HG03175 (cell line): ENCODE results near the gene RAPGEFL1.
"Not testable (repeated sequence)": the region's sequence is repeated elsewhere in the genome, so short reads cannot be mapped to it uniquely, and the experiment has no call there.

ENCODE experiments used
- ATAC-seq: cut with Tn5 transposase; IDR thresholded peaks from one replicate; pipeline ENCODE4 v1.9.1; 2021; ENCODE audit warnings: mild to moderate bottlenecking, moderate library complexity; ENCODE audit not compliant: unreplicated experiment

RAPGEFL1 gene

DNA sequence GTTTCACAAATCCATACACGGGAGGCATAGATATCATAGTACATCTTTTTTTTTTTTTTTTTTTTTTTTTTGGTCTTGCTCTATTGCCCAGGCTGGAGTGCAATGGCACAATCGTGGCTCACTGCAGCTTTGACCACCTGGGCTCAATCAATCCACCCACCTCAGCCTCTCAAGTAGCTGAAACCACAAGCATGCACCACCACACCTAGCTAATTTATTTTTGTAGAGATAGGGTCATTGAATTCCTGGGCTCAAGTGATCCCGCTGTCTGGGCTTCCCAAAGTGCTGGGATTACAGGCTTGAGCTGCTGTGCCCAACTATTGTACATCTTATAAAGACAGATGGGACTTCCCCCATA, 3.5 kb upstream of the RAPGEFL1 start:
- ATAC-seq = no peak

DNA sequence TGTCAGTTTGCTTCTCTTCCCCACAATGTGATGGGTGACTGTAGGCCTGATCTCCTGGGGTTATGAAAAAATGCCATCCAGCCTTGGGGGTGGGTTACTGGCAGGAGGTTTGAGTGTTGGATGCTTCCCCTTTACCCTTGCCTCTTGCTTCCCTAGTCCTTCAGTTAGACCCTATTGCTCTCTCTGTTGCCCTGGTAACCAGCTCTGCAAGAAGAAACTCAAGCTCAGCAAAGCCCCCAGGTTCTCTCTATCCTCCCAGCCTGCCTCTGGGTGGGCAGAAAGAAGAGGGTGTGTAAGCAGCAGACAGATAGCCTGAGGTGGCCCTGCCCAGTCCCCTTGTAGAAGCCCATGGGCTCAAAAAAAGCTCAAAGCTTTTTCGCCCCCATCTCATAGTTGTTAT, 2.8 kb upstream of the RAPGEFL1 start:
- no peak for ATAC-seq

DNA sequence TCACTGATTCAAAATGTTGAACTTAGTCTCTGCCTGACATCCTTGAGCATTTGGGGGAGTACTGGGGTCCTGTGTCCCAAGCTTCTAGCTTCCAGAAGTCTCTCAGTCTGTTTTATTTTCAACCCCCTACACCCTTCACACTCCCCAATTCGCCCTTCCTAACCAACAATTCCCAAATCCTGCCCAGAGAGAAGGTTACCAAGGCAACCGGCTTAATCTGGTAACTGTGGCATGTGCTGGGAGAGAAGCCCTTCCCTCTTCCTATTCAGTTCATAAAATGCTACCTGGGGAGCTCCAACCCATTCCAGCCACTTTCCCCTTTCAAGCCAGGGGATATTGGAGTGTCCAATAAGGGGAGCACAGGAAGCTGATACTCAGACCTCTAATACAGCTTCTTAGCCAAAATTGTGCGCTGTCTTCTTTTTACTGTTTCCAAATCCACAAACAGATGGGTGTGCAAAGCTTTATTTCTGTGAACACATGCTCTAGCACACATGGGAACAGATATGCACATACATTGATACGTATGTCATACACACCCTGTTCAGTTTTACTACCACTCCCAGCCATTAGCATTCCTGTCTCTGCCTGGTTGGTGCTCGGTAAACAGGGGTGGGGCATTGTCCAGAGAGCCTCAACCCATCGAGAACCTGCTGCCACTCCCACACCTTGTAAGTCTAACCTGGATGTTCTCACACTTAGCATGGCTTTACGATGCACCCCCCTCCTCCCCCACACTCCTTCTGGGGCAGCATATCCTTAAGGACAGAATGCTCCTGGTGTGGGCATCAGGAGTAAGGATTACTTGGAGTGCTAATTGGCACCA, 1.1 kb upstream of the RAPGEFL1 start:
- ATAC-seq = no peak

DNA sequence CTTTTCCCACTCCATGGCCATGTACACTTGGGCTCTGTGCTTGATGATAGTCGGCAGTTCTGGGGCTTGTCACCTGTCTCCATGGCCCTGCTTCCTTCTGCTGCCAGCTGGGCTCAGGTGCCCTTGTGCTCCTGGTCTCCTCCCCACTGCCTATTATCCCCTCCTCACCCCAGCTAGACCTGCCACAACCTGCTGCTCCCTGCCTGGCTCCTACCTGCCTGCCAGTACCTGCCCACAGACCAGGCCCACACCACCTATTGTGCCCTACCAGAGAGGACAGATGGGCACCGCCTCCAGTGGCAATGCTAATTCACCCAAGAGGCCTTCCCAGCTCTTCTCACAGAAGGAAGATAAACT, 538 bp upstream of the RAPGEFL1 start:
- no peak for ATAC-seq

DNA sequence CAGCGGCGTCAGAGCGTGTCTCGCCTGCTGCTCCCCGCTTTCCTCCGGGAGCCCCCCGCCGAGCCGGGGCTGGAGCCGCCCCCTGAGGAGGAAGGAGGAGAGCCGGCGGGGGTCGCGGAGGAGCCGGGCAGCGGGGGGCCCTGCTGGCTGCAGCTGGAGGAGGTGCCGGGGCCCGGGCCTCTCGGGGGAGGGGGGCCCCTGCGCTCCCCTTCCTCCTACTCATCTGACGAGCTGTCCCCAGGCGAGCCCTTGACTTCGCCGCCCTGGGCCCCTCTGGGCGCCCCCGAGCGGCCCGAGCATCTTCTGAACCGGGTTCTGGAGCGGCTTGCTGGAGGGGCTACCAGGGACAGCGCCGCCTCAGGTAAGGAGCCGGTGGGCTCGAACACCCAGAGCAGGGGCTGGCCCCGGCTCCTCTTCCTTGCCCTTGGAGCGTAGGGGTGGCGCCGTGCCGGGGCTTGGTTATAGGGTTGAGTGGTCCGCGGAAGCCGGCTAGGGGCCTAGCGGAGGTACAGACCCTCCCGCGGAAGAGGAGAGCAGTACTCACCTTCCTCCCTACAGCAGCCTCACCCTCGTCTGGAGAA, 841 bp downstream of the RAPGEFL1 start:
- ATAC-seq = no peak

DNA sequence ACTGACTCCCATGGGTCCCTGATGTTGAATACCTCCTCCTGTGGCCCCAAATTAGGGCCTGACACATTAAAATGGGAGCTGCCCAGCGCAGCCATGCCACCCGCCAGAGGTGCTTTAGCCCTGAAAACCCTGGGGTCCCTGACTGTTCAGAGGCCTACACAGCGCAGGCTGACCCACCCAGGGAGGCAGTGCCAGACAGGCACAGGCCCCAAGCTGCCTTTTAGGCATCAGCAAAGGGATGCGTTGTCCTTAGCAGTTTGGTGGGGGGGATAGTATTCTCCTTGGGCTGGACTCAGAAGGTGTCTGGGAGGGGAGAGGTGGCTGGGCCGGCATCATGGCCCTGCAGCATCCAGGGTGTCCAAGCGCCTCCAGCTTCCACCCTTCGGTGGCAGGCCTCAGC, 1.4 kb downstream of the RAPGEFL1 start:
- ATAC-seq = no peak

DNA sequence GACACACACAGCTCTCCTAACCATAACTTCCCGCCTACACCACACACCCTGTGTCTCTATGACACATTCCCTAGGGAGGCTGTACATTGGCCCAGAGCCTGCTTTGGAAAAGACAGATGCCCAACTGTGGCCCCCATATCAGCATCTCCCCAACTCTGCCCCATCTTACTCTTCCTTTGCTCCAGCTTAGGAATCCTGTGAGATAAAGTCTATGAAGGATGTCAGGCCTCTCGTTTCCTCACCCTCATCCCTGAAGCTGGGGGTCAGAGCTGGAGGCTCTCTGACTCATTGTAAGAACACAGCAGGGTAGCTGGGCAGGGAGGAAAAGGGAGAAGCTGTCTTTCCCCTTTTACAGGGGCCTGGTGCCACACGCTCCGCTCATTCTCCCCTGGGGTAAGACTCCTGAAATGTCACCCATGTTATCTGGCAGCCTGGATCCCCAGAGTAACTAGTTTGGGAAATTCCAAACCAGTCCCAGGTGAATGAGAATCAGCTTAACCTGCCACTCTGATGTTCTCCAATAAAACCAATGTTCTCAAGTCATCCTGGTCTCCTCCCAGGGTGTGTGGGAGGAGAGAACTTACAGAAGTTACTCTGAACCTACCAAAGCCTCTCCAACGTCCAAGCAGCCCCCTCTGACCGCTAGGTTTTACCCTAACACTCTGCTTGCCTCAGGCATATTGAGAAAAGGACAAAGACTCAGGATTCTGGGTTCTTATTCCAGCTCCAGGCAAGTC, 2.8 kb downstream of the RAPGEFL1 start:
- ATAC-seq = no peak

DNA sequence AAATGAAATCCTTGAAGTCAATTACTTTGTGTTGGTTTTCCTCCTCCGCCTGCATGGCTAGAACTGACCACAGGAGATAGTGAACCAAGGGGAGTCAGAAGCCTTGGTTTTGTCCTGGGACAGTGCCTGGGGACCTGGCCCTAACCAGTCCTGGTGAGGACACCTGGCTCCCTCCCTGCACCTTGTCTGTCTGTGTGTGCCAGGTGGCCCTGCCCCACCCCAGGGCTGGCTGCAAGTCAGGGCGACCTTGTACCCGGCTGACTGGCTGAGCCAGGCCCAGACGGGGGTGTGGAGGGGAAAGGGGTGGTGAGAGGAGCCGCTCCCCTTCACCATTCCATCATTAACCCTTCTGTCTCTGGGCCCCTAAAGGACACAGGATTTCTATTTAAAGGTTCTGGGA, 3.4 kb downstream of the RAPGEFL1 start:
- no peak for ATAC-seq

DNA sequence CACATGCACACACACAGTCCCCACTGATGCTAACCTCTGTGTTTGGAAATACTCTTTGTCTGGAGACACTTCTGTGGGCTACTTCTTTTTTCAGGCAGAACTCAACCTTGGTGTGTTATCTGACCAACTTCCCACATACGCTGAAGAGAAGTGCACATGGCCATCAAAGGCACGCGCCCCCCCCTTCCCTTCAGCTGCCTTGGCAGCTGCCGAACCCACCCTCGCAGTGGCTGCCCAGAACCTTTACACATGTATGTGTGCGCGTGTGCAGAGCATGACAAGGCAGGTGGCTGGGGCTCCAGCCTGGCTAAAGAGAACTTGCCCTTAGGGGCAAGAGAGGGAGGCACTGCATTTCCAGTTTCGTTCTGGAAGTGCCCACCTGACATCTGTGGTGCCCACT, 3.9 kb downstream of the RAPGEFL1 start:
- no peak for ATAC-seq

DNA sequence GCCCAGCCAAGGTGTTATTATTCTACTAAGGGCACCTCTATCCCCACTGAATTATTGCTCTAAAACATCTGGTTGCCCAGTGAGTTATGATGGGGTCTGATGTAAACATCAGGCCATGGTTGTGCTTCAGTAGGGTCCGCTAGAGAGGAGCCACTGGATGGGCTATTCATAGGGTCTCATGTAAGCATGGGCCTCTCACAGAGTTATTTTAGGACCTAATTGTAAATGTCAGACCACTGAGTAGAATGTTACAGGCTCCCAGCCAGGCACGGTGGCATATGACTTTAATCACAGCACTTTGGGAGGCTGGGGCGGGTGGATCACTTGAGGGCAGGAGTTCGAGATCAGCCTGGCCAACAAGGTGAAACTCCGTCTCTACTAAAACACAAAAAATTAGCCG, 5.3 kb downstream of the RAPGEFL1 start:
- ATAC-seq = no peak

DNA sequence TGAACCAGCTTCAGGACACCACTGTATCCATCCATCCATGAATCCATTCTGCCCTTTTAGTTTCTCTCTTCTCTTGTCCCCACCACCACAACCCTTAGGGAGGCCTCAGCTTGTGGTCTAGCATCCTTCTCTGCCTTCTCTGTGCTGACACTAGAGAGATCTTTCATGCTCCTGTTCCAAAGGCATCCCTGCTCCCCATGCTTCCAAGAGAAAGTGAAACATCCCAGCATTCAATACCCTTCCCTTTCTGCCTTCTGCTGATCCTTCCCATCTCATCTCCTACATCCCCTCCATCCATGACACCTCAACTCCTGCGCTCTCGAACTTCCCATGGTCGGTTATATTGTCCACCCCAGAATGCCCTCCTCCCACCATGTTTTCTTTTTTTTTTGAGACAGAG, 10.0 kb downstream of the RAPGEFL1 start:
- no peak for ATAC-seq

DNA sequence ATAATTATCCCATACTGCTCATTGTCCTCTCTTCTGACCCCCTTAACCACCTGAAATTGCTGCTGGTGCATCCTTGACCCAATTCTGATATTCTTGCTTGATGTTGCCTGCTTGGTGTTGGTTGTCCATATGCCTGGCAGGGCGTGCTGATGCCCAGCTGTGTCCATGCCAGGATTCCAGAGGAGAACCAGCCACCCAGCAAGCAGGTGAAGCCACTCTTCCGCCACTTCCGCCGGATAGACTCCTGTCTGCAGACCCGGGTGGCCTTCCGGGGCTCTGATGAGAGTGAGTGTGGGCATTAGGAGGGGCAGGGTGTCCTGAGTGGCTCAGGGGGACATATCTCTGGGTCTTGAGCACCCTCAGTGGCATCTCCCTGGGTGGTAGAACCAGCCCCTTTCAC, 11.4 kb downstream of the RAPGEFL1 start:
- ATAC-seq = no peak

DNA sequence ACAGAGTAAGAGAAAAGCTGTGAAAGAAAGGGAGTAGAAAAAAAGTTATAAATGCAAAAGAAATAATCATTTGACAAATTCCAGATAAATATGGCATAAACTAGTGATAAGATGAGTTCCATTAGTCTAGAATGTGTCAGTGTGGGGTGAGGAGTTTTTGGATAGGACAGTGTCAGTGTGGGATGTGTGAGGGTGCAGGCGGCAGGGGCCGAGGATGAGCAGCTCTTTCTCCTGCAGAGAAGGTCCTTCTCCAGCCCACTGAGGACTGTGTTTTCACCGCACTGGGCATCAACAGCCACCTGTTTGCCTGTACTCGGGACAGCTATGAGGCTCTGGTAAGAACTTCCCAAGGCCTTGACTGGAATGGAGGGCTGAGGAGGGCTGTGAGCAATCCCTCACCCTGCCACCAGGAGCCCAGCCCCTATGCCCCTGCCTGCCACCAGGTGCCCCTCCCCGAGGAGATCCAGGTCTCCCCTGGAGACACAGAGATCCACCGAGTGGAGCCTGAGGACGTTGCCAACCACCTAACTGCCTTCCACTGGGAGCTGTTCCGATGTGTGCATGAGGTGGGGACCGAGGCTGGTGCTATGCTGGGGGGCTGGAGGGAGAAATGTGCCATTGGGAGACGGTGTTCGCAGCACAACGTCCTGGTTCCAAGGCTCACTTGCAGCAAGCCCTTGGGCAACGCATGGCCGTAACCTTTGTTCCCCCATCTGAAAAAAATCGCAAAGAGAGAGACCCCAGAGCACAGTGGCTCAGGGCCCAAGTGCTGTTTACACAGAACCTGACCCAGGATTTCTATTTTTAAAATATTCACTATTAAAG, 13.1 kb downstream of the RAPGEFL1 start:
- no peak for ATAC-seq

DNA sequence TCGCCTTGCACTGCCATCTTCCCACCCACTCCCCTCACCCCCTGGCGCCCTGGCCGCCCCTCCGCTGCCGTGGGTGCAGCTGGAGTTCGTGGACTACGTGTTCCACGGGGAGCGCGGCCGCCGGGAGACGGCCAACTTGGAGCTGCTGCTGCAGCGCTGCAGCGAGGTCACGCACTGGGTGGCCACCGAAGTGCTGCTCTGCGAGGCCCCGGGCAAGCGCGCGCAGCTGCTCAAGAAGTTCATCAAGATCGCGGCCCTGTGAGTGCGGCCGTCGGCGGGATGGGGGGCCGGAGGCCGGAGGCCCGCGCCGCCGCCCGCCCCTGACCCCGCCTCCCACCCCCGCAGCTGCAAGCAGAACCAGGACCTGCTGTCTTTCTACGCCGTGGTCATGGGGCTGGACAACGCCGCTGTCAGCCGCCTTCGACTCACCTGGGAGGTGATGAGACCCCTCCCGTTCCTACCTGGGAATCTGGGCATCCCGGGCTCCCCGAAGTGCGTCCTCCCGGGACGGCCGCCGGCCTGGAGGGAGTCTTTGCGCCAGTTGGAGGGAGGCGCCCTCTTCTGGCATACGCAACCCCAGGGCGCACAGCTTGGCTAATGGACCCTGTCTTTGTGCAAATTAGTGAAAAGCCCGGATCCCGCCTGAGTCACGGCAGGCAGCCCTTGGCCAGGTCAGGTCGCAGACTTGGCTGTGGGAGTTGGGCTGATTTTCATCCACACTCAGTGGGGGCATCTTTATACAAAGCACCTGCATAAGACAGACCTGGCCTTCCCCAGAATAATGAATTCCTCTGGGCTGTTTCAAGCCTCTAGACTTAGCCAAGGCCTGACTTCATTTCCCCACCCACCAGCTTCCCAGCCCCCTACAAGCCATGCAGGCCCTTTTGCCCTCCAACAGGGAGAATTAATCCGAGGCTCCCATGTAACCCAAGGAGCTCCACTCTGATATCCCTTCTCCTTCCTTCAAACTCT, 14.3 kb downstream of the RAPGEFL1 start:
- peak; percentile 69 for ATAC-seq

DNA sequence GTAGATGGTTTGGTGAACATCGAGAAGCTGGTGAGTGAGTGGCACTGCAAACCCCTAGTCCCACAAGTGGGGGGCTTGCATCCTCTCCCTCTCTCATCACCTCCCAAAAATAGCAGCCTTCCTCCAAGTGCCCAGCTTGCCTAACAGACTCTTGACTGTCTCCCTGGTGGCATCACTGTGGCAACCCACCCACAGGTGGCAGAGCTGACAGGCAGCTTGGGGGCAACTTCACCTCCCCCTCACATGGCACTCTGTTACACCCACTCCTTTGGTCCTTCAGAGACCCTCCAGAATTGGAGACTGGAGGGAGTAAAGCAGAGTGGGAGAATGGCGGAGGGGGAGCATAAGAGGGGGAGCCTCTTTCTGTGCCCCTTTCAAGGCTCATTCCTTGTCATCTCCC, 15.7 kb downstream of the RAPGEFL1 start:
- ATAC-seq = no peak

DNA sequence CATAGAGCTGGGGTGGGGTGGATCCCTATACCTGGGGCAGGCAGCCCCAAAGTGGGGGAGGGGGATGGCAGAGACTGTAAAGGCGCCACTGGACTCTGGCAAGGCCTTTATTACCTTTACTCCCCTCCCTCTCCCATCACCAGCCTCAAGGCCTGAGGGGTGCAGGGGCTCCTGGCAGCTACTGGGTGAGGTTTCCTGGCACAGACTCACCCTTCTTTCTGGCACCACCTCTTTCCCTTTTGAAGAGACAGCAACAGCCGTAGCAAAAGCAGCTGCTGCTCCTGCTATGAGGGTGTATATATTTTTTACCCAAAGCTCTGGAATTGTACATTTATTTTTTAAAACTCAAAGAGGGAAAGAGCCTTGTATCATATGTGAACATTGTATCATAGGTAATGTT, 17.6 kb downstream of the RAPGEFL1 start:
- ATAC-seq = no peak

DNA sequence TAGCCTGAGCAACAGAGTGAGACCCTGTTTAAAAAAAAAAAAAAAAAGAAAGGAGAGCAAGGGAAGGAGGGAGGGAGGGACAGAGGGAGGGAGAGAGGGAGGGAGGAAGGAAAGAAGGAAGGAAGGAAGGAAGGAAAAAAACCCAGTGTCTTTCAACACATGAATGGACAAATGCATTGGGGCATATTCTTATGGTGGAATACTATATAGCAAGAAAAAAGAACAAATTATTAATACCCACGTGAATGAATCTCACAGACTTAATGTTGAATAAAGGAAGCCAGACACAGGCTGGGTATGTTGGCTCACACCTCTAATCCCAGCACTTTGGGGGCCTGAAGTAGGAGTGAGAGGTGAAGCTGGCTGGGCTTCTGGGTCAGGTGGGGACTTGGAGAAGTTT, 20.3 kb downstream of the RAPGEFL1 start:
- no peak for ATAC-seq

DNA sequence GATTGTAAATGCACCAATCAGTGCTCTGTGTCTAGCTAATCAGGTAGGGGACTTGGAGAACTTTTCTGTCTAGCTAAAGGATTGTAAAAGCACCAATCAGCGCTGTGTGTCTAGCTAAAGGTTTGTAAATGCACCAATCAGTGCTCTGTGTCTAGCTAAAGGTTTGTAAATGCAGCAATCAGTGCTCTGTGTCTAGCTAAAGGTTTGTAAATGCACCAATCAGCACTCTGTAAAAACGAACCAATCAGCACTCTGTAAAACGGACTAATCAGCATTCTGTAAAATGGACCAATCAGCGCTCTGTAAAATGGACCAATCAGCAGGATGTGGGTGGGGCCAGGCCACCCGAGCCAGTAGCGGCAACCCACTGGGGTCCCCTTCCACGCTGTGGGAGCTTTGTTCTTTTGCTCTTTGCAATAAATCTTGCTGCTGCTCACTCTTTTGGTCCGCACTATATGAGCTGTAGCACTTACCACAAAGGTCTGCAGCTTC, 20.7 kb downstream of the RAPGEFL1 start:
- not testable (repeated sequence) for ATAC-seq

DNA sequence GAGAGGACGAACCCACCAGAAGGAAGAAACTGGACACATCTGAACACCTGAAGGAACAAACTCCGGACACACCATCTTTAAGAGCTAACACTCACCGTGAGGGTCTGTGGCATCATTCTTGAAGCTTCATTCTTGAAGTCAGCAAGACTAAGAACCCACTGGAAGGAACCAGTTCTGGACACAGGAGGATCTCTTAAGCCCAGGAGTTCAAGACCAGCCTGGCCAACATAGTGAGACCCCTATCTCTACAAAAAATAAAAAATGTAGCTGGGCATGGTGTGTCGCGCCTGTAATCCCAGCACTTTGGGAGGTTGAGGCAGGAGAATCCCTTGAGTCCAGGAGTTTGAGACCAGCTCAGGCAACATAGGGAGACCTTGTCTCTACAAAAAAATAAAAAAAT, 21.3 kb downstream of the RAPGEFL1 start:
- ATAC-seq = no peak

DNA sequence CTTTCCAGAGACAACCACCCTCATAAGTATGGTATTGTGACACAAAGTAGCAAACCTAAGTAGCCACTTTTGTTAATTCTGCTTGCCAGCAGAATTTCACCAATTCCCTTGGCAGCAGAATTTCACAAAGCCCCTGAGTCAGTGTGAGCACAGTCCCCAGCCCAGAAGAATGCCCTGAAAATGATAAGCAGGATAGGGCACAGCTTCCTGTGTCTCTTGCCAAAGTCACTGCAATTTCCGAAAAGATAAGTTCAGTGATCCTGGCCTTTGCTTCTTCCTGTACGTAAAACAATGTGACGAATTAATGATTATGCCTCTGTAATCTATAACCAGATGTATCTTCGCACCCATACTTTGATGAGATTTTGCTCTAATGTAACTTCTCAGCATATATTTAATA, 25.9 kb downstream of the RAPGEFL1 start:
- no peak for ATAC-seq
